Activated CD8-positive, alpha-beta memory T cell treated with anti-CD3 and anti-CD28 coated beads, Interleukin-2, amount 50 U/mL, for 24 hours (primary cell): ENCODE measurements around the gene TAX1BP1.

Experiments
- DNase-seq: peaks from one replicate; pipeline ENCODE4 v3.0.0-alpha.2; 2020; ENCODE audit errors: extremely low read depth

Gene TAX1BP1

DNA sequence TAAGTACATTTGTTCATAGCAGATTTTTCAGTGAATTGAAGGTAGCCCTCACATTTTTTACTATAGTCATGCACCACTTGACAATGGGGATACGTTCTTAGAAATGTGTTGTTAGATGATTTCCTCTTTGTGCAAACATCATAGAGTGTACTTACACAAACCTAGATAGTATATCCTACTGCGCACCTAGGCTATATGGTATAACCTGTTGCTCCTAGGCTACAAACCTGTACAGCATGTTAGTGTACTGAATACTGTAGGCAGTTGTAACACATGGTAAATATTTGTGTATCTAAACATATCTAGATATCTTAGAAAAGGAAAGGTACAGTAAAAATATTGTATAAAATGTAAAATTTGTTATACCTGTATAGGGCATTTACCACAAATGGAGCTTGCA lies 41.2 kb downstream of the TAX1BP1 start:
- DNase-seq, result no peak

GRCh38 chr7:27782849-27783248 lies 42.9 kb downstream of the TAX1BP1 start:
- DNase-seq, result no peak

- no peak for DNase-seq
Measured at GRCh38 chr7:27784399-27785053, 44.6 kb downstream of the TAX1BP1 start.

DNA sequence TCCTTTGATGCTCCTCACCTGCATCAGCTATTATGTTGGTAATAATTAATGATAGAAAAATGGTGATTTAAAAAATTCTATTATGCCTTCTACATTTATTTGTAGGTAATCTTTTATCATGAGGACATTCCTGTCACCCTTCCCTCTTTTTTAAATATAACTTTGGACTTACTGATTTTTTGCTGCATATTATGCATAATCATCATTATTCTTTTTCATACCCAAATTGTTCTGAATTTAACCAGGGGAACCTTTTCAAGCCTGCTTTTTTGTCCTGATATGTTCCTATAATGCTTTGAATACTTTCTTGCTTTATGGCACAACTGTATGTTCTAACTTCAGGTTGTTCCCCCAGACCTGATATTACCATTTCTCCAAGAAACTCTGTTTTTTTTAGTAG lies 48.5 kb downstream of the TAX1BP1 start:
- no peak for DNase-seq

GRCh38 chr7:27793780-27794179 lies 53.8 kb downstream of the TAX1BP1 start:
- DNase-seq, result no peak

DNA sequence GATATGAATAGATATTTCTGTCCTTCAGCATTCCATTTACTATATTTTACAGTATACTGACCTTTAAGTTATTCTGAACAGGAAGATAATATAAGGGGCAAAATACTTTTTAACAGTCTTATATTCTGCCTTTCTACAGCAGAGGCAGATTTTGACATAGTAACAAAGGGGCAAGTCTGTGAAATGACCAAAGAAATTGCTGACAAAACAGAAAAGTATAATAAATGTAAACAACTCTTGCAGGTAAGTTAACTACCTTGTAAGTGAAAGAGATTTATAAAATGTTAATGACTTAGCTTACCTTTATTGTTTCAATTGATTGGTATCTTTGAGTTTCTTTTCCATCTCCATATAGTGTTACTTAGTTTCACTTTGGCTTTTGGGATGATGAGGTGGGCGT lies 56.0 kb downstream of the TAX1BP1 start:
- no peak for DNase-seq

- no peak for DNase-seq
Measured at GRCh38 chr7:27799212-27799611, 59.2 kb downstream of the TAX1BP1 start.

DNA sequence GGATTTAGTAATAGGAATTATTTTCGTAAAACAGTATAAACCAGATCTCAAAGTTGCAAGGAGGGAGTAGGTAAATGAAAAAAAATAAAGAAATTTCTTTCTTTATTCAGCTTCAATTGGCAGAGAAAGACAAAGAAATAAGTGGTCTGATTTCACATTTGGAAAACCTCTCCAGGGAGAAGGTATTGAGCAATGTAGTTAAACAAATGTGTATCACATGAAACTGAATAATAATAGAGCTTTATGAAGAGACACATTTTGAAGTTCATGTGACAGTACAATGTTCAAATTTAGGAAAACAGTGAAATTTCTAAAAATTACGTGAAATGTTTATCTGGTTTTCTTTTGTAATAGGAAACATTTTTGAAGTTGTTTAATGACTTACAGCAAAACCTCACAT lies 63.0 kb downstream of the TAX1BP1 start:
- DNase-seq, result no peak

DNA sequence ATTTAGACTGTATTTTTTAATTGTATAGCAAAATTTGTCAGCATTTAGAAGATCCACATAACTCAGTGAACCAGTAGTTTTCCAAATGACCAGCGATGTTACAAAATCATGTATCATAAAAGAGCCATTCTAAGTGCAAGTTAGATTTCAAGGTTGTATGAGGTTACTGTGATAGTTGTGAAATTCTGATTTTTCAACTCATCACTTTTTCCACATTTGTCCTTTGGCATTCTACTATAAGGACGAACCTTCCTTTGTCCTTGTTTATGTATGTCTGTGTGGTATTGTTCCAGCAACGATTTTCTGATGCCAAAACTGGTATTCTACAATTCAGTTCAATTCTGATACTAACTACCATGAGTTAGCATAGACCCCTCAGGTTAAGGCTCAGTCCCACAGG lies 64.2 kb downstream of the TAX1BP1 start:
- DNase-seq, result no peak

- DNase-seq, result no peak
Measured at GRCh38 chr7:27808626-27809025, 68.7 kb downstream of the TAX1BP1 start.

GRCh38 chr7:27810186-27810585 lies 70.2 kb downstream of the TAX1BP1 start:
- DNase-seq, result no peak

- DNase-seq, result no peak
Measured at GRCh38 chr7:27812706-27813105, 72.7 kb downstream of the TAX1BP1 start.

GRCh38 chr7:27822245-27822644 lies 82.3 kb downstream of the TAX1BP1 start:
- no peak for DNase-seq

- DNase-seq, result no peak
Measured at GRCh38 chr7:27825891-27826290, 85.9 kb downstream of the TAX1BP1 start.

- no peak for DNase-seq
Measured at GRCh38 chr7:27826357-27826756, 86.4 kb downstream of the TAX1BP1 start.

DNA sequence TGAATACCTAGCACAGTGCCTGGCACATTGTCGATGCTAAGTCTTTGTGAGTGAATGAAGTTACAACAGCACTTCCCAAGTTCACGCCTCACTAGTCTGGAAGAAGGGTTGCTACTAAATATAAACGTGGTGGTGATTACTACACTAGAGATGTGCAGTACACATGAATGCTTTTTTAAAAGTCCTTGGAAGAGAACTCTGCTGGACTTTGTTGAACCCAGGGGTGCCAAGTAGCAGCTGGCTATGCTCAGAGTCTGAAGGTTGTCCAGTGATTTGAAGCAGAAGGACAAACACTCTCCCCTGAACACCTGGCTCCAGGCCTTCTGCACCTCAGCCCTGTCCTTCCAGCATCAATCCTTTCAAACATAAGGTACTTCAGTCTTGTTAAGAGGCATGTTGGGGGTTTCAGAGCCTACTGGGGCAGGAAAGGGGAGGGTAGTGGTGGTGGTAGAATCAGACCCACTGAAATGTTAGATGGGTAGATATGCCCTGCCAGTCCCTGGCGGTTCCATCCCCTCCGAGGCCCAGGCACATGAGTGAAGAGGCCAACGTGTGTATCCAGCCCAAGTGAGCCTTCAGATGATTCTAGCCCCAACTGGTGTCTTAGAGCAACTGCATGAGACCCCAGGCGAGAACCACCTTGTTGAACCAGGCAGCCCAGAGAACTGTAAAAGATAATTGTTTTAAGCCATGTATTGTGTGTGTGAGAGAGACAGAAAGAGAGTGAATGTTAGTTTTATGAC lies 94.4 kb downstream of the TAX1BP1 start:
- DNase-seq, result no peak

DNA sequence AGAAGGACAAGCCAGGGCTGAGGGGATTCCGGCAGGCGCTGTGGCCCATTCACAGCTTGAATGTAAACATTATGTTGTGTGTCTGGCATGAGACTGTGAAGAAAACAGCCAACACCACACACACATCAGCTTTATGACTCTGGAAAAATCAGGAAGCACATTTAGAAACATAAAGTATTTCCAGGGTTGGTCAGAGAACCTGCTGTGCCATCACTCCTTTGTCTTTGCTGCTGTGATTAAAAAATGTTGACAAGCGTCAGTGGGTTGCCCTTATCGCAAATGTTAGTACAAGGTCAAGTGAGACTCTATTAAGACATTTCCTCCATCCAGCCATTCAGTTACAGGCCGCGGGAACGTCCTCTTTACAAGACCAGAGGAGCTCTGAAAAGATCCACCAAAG lies 95.4 kb downstream of the TAX1BP1 start:
- DNase-seq, result no peak

GRCh38 chr7:27836536-27836935 lies 96.6 kb downstream of the TAX1BP1 start:
- no peak for DNase-seq

- DNase-seq, result no peak
Measured at GRCh38 chr7:27839099-27839498, 99.1 kb downstream of the TAX1BP1 start.

DNA sequence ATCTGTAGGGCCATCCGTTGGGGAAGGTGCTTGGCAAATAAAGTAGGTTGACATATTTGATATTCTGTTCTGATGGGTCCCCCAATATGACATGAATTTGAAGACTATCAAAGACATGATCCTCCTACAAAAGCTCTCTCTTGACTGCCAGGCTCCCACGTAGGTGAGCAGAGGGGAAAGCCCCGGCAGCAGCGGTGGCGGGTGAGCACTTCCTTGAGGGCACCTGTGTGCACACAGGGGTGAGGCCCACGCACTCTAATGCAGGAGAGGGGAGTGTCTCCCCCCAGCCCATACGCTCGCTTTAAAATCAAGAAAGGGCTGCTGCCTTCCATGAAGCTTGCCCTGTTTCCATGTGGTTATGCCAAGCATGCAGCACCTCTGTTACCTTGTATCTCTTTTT lies 100.4 kb downstream of the TAX1BP1 start:
- no peak for DNase-seq

DNA sequence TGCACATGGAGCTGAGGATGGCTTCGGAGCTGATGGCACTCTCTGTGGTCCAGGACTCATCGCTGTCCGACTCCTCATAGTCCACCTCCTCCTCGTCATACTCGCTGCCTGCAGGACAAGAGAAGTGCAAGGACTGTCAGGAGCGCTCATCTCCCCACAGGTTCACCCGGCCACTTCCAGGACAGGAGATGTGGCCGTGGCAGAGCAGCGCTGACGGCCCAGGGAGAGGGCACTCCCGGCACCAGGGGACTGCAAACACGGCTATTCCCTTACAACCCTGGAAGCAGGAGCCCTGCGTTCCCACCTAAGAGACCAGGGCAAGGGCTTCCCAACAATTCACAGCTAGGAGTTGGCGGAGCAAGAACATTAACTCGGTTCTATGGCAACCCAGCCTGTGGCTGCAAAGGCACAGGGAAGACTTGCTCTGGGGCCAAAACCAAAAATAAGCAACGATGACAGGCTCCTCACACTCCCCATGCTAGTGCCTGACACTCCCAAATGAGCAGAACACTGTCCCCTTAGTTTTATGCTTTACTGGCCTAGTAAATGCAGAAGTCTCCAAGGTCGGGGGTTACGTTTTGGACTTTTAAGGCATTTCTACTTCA lies 100.9 kb downstream of the TAX1BP1 start:
- no peak for DNase-seq

DNA sequence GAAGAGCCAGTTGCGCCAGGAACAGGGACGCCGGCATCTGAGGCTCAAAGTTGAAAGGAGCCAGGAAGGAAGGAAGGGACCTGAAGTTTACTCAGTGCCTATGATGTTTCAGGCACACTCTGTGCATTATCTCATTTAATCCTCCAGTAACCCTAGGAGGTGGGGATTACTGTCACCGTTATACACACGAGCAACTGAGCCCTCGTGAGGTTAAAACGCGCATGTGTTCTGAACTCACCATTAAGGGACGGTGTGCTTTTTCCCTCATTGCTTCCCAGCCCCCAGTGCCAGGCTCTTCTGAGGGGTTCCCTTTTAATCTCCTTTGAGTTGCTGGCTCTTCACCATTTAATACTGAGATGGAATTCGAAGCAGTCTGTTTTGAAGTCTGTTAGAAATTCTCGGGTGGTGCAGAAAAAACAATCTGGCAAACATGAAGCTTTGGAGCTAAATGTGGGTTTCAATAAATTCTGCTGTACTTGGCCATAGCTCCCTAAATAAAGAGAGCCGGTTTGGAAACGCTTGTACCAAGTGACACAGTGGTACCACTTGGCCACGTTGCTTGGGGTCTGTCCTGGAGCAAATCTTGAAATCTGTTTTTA lies 102.2 kb downstream of the TAX1BP1 start:
- DNase-seq, result no peak

DNA sequence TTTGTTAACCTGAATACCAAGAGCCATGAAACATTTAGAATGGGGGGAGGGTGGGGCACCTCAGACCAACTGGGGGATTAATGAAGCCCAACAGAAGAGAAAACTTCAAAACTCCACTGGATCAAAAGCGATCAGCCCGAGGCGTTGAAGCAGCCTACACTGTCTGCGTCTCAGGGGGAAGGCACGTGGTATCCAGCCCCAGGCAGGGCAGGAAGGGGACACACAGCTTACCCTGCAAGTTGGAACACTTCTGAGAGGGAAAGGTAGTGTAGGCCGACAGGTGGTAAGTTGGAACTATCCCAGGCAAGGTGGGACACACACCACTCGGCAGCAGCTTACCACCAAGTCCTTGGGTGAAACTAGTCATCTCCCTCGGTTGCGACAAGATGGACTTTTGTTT lies 102.9 kb downstream of the TAX1BP1 start:
- no peak for DNase-seq
